Right lobe of liver (tissue), 4 donors: Measurements from ENCODE around the gene WDR48.

Source experiments
- CTCF ChIP-seq, 4 donors: fragments of 200-600 bp in 3 of 4; fragments of 450-650 bp in 1 of 4; IDR thresholded peaks; one replicate each; pipeline versions ENCODE4 v1.5.1 to v1.8.0; 2016 to 2022; ENCODE audit warnings: antibody characterized with exemption in 4 of 4, mild to moderate bottlenecking in 2 of 4
- POLR2A ChIP-seq: fragments of 450-650 bp; IDR thresholded peaks from one replicate; pipeline ENCODE4 v1.6.1; 2017; ENCODE audit warnings: antibody characterized with exemption, mild to moderate bottlenecking
- donor health status: DM: no; HTN: no; CAD: no.
- donor health status: DM: no; HTN: no; CAD: no.
- donor health status: DM: no; HTN: yes; CAD: no.

- TF ChIP-seq CTCF (IDR thresholded peaks at IDR 0.05) (no peak), POLR2A (no peak)
These were observed 1.9 kb downstream of the WDR48 start for GRCh38 chr3:39053696-39054095.
